Glutamatergic neuron (in vitro differentiated cells): ENCODE measurements around the gene MYOCD. TPM values are rescaled to one million over a fixed set of nuclear protein-coding genes. Genes with fewer than 3 reads are reported as not detected.

Experiments
- DNase-seq: peaks from one replicate; pipeline ENCODE4 v3.0.0; 2022
- H3K27ac Mint-ChIP-seq: one replicate; pipeline ENCODE4 v1.8.0; 2020; ENCODE audit warnings: mild to moderate bottlenecking, mixed read lengths, inconsistent platforms; ENCODE audit not compliant: unreplicated experiment
- H3K27me3 Mint-ChIP-seq: one replicate; pipeline ENCODE4 v1.8.0; 2020; ENCODE audit warnings: mild to moderate bottlenecking, moderate library complexity, mixed read lengths, inconsistent platforms; ENCODE audit not compliant: unreplicated experiment
- H3K36me3 Mint-ChIP-seq: one replicate; pipeline ENCODE4 v1.8.0; 2020; ENCODE audit warnings: mild to moderate bottlenecking, mixed read lengths, inconsistent platforms; ENCODE audit not compliant: unreplicated experiment
- H3K4me1 Mint-ChIP-seq: one replicate; pipeline ENCODE4 v1.8.0; 2020; ENCODE audit warnings: mild to moderate bottlenecking, low read depth, mixed read lengths, inconsistent platforms; ENCODE audit not compliant: unreplicated experiment
- H3K4me3 Mint-ChIP-seq: one replicate; pipeline ENCODE4 v1.8.0; 2020; ENCODE audit warnings: mild to moderate bottlenecking, mixed read lengths, inconsistent platforms; ENCODE audit not compliant: unreplicated experiment
- H3K9me3 Mint-ChIP-seq: one replicate; pipeline ENCODE4 v1.8.0; 2020; ENCODE audit warnings: mild to moderate bottlenecking, moderate library complexity, mixed read lengths, inconsistent platforms; ENCODE audit not compliant: unreplicated experiment
- total RNA-seq: library from RNA; stranded (reverse); fragmentation: NEBNext Ultra II Directional; extraction: Animal tissue kit (Norgen Biotek cat#: 25700); gene quantifications from one replicate; pipeline ENCODE4 v1.2.1, GENCODE V29; 2021; ENCODE audit not compliant: unreplicated experiment
- TF ChIP-seq, protein P1 (sequence below): fragments of 200-600 bp; sonication (generic); IDR thresholded peaks from one replicate; pipeline ENCODE4 v1.5.0; 2021; ENCODE audit not compliant: partially characterized antibody, unreplicated experiment

Gene MYOCD
- total RNA-seq, 1 donor from 2014 or later, result not detected

- H3K36me3 Mint-ChIP-seq, result no peaks in the 10 kb centered on the region
- H3K9me3 Mint-ChIP-seq, result no peaks in the 10 kb centered on the region
- no peak for DNase-seq
- TF ChIP-seq, protein P1, sequence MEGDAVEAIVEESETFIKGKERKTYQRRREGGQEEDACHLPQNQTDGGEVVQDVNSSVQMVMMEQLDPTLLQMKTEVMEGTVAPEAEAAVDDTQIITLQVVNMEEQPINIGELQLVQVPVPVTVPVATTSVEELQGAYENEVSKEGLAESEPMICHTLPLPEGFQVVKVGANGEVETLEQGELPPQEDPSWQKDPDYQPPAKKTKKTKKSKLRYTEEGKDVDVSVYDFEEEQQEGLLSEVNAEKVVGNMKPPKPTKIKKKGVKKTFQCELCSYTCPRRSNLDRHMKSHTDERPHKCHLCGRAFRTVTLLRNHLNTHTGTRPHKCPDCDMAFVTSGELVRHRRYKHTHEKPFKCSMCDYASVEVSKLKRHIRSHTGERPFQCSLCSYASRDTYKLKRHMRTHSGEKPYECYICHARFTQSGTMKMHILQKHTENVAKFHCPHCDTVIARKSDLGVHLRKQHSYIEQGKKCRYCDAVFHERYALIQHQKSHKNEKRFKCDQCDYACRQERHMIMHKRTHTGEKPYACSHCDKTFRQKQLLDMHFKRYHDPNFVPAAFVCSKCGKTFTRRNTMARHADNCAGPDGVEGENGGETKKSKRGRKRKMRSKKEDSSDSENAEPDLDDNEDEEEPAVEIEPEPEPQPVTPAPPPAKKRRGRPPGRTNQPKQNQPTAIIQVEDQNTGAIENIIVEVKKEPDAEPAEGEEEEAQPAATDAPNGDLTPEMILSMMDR, result no peak
- H3K27me3 Mint-ChIP-seq, result no peaks in the 10 kb centered on the region
- no peak overlapping the region for H3K4me3 Mint-ChIP-seq
- peaks cover 17% of the 10 kb centered on the region for H3K4me1 Mint-ChIP-seq
- H3K27ac Mint-ChIP-seq, result no peak overlapping the region
Measured at GRCh38 chr17:12620200-12620720, 45.4 kb upstream of the MYOCD start.

- no peaks in the 10 kb centered on the region for H3K36me3 Mint-ChIP-seq
Measured at GRCh38 chr17:12622726-12623125, 43.0 kb upstream of the MYOCD start.

GRCh38 chr17:12623220-12623848 is 42.4 kb upstream of the MYOCD start:
- no peak overlapping the region for H3K27ac Mint-ChIP-seq
- no peaks in the 10 kb centered on the region for H3K36me3 Mint-ChIP-seq
- no peaks in the 10 kb centered on the region for H3K27me3 Mint-ChIP-seq
- no peaks in the 10 kb centered on the region for H3K9me3 Mint-ChIP-seq
- TF ChIP-seq, protein P1, result no peak
- DNase-seq, result no peak
- no peak overlapping the region for H3K4me3 Mint-ChIP-seq
- peaks cover 17% of the 10 kb centered on the region for H3K4me1 Mint-ChIP-seq

More at GRCh38 chr17:12622726-12623125, 43.0 kb upstream of the MYOCD start:
- TF ChIP-seq, protein P1, result no peak
- Mint-ChIP-seq H3K4me1 (peaks cover 17% of the 10 kb centered on the region), H3K9me3 (no peaks in the 10 kb centered on the region), H3K4me3 (no peak overlapping the region), H3K27me3 (no peaks in the 10 kb centered on the region), H3K27ac (no peak overlapping the region)
- DNase-seq, result no peak

DNA sequence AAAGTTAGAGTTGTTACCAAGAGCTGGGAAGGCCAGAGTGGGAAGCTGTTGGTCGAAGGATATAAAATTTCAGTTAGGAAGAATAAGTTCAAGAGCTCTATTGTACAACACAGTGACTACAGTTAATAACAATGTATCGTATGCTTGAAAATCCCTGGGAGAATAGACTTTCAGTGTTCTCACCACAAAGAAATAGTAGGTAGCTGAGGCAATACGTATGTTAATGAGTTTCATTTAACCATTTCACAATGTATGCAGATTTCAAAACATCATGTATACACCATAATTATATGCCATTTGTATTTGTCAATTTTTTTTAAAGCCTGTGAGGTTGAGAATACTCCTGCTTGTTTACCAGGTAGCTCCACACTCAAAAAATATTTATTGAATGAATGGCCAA is 41.5 kb upstream of the MYOCD start:
- no peak for DNase-seq
- TF ChIP-seq, protein P1, result no peak
- H3K9me3 Mint-ChIP-seq, result no peaks in the 10 kb centered on the region
- H3K27ac Mint-ChIP-seq, result no peak overlapping the region
- H3K4me1 Mint-ChIP-seq, result peaks cover 17% of the 10 kb centered on the region
- H3K4me3 Mint-ChIP-seq, result no peak overlapping the region
- no peaks in the 10 kb centered on the region for H3K36me3 Mint-ChIP-seq
- H3K27me3 Mint-ChIP-seq, result no peaks in the 10 kb centered on the region

DNA sequence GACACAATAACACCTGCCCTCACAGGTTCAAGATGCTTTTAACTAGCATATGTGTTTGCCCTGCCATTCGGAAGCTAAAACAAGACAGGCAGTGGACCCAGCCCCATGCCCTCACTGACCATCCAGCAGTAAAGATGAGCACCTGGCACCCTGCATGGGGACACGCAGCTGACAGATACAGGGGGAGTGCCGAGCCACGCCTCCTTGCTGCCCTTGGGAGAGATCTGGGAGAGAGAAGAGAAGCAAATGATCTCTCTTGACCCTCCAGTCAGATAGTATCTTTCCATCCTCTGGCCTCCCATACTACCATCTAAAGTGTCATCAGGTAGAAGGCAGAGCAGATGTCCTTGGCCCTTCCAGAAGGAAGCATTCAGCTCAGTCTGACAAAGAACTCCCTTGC is 40.6 kb upstream of the MYOCD start:
- H3K27ac Mint-ChIP-seq, result no peak overlapping the region
- H3K27me3 Mint-ChIP-seq, result no peaks in the 10 kb centered on the region
- H3K9me3 Mint-ChIP-seq, result no peaks in the 10 kb centered on the region
- peaks cover 17% of the 10 kb centered on the region for H3K4me1 Mint-ChIP-seq
- H3K4me3 Mint-ChIP-seq, result no peak overlapping the region
- TF ChIP-seq, protein P1, result no peak
- no peak for DNase-seq
- H3K36me3 Mint-ChIP-seq, result no peaks in the 10 kb centered on the region
